Sciatic nerve (tissue), 1 donor: ENCODE results near the gene HOMER2. TPM values are rescaled to one million over a fixed set of nuclear protein-coding genes. Genes with fewer than 3 reads are reported as not detected.

Source experiments
- total RNA-seq: library from RNA; stranded (reverse); fragmentation: NEBNext Ultra II Directional; extraction: Animal tissue kit (Norgen Biotek cat#: 25700); gene quantifications from one replicate; pipeline ENCODE4 v1.2.1, GENCODE V29; 2021
- donor health status: DM: no; HTN: no; CAD: no.

HOMER2 gene
- total RNA-seq, 1 donor from 2014 or later: 13.2 TPM

Other genes starting within 250 kb of the HOMER2 start
- 2.4 TPM for gene AP3B2, start 242.8 kb downstream of the HOMER2 start, total RNA-seq
- not detected for gene FSD2, start 146.7 kb downstream of the HOMER2 start, total RNA-seq
- gene WHAMM, start 143.1 kb downstream of the HOMER2 start, total RNA-seq: 14.2 TPM
- gene RAMAC, start 33.5 kb upstream of the HOMER2 start, total RNA-seq: 10.9 TPM
- 20.6 TPM for gene C15orf40, start 58.9 kb upstream of the HOMER2 start, total RNA-seq
- 51.4 TPM for gene BTBD1, start 114.5 kb upstream of the HOMER2 start, total RNA-seq
- 7.8 TPM for gene TM6SF1, start 154.9 kb upstream of the HOMER2 start, total RNA-seq